22Rv1 (cell line): Measurements from ENCODE around the gene KISS1.

Source experiments
- H3K27ac ChIP-seq: fragments of 450-650 bp; 2 replicates; pipeline ENCODE4 v1.5.1; 2017
- CTCF ChIP-seq: fragments of 450-650 bp; IDR thresholded peaks from 2 replicates; pipeline ENCODE4 v1.5.1; 2017; ENCODE audit warnings: mild to moderate bottlenecking
- ZFX ChIP-seq: fragments of 450-650 bp; IDR thresholded peaks from 2 replicates; pipeline ENCODE4 v1.6.1; 2017; ENCODE audit warnings: antibody characterized with exemption, borderline replicate concordance

KISS1 gene

GRCh38 chr1:204206121-204206520 is 9.8 kb upstream of the KISS1 start:
- TF ChIP-seq ZFX (no peak), CTCF (no peak)
- no peak overlapping the region for H3K27ac ChIP-seq

DNA sequence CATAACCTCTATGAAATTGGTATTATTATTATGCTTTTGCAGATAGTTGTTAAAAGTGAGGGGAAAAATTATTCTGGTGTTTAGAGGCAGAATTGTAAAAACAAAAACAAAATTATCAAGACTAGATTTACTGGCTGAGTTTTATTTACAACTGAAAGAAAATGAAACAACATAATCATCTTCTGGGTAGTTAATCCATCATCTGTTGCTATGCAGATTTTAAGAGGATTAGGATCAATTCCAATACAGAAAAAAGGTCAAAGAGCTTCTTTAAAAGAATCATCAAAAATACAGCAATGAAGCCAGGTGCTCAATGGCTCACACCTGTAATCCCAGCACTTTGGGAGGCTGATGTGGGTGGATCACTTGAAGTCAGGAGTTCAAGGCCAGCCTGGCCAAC is 9.2 kb upstream of the KISS1 start:
- no peak for TF ChIP-seq CTCF
- TF ChIP-seq ZFX, result no peak
- no peak overlapping the region for H3K27ac ChIP-seq

GRCh38 chr1:204204944-204205343 is 8.7 kb upstream of the KISS1 start:
- TF ChIP-seq CTCF (no peak), ZFX (no peak)
- H3K27ac ChIP-seq, result no peak overlapping the region

DNA sequence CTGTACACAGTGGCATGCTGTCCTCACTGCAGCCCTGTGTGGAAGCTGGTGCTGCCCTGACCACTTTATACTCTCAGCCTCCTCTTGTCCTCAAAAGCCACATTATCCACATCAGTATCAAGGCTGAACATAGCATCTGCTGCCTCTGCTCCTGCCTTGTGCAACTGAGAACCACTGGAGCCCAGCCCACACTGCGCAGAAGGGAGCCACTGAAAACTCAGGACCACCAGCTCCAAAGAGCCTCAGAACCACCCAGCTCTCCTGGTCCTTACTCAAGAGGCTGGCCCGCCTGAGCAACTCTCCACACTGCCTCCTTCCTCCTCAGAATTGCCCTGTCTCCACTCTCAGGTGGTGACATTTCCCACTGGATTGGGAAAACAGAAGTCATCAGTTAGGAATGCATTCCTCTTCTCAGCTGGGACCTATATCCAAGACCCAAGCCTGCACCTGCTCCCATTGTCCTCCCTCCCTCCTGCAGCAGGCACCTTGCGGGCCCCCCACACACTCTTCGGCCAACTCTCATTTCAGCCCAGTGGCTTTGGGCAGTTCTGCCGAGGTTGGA is 7.0 kb upstream of the KISS1 start:
- TF ChIP-seq CTCF, result no peak
- no peak for TF ChIP-seq ZFX
- no peak overlapping the region for H3K27ac ChIP-seq

DNA sequence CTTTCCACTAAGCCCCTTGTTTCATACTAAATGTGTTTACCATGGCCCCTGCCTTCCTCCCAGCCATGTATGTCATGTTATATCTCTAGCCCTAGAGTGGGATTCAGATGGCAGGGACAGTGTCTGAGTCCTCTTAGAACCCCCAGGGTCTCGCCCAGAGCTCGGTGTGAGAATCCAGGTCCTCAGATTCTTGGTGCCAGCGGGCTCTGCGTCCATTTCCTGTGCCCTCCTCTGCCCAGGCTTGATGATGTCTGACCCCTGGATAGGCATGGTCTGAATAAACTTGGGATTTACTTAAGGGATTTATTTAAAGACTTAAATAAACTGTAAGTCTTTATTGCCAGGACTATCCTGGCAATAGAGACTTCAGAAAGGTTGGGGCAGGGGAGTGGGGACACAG is 6.2 kb upstream of the KISS1 start:
- TF ChIP-seq CTCF, result no peak
- TF ChIP-seq ZFX, result no peak
- H3K27ac ChIP-seq, result no peak overlapping the region

GRCh38 chr1:204201348-204202040 is 5.2 kb upstream of the KISS1 start:
- no peak overlapping the region for H3K27ac ChIP-seq
- TF ChIP-seq CTCF (no peak), ZFX (no peak)

GRCh38 chr1:204199579-204199978 is 3.3 kb upstream of the KISS1 start:
- TF ChIP-seq ZFX (no peak), CTCF (no peak)
- H3K27ac ChIP-seq, result no peak overlapping the region
